Left renal cortex interstitium (tissue), 4 donors: Measurements from ENCODE around the gene GALNT17. TPM values are rescaled to one million over a fixed set of nuclear protein-coding genes. Genes with fewer than 3 reads are reported as not detected.
"Not testable (repeated sequence)": the region's sequence is repeated elsewhere in the genome, so short reads cannot be mapped to it uniquely, and the experiment has no call there.

ENCODE experiments used
- DNase-seq, 4 donors: peaks; one replicate each; pipeline ENCODE4 v3.0.0-alpha.2; 2013; ENCODE audit warnings: low read depth in 4 of 4, low spot score in 2 of 4, missing footprints in 1 of 4
- polyA plus RNA-seq, 4 donors: library from polyadenylated mRNA; unstranded; fragments of 120-200 nt; gene quantifications; one replicate each; pipeline ENCODE4 v1.2.1, GENCODE V29; 2013; ENCODE audit not compliant: insufficient read length in 4 of 4

The GALNT17 gene
- polyA plus RNA-seq, 4 donors = 3.1 to 4.8 (median 4.2) TPM

GRCh38 chr7:71229699-71230098, 97.8 kb downstream of the GALNT17 start:
- no peak for DNase-seq

GRCh38 chr7:71235253-71235652, 103.3 kb downstream of the GALNT17 start:
- DNase-seq = no peak

- DNase-seq = no peak
Measured at GRCh38 chr7:71236230-71237105, 104.5 kb downstream of the GALNT17 start.

DNA sequence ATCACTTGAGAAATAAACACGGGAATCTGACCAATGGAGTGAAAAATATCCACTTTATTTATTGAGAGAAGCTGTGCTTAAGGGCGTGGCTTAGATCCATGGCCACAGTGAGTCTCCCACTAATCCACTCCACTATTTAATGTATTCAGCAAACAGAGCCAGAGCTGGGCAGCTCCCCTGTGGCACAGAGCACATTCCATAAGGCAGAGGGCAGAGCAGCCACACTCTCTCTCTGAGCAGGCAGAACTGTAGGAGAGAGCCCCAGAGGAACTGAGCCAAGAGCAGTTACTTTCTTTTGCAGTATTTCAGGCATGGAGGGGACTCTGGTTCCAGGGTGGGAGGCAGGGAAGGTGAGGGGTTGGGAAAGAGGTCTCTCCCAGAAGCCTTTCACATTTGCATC, 106.0 kb downstream of the GALNT17 start:
- no peak for DNase-seq

- DNase-seq = no peak
Measured at GRCh38 chr7:71238581-71239295, 106.8 kb downstream of the GALNT17 start.

DNA sequence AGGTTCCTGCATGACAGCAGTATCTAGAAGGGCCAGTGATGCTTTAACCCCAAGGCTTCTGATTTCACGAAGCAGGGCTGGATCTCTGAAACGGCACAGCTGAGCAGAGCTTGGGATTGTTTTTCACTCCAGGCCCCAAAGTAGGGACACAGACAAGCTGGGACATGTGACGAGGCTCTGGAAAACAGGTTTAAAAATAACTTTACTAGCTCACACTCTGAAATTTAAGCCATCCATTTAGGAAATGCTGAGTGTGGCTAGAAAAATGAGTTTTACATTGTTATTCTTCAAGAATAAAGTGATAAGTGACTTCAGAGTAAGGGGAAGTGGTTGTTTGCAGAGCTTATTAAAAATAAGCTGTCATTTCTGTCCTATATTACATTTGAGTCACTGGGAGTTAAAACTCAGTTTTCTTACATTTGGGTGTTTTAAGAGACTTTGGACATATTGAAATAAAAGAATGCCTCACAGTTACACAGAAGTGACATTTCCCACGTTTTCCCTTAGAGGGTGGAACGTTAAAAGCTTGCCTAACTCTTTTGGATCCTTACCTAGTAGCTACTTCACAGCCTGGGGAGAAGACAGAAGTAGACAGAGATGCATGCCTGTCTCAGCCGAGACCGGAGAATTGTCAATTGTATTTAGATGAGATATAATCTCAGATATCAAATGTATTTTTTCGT, 107.8 kb downstream of the GALNT17 start:
- peak in 1 of 4 donors; percentile 23 for DNase-seq

DNA sequence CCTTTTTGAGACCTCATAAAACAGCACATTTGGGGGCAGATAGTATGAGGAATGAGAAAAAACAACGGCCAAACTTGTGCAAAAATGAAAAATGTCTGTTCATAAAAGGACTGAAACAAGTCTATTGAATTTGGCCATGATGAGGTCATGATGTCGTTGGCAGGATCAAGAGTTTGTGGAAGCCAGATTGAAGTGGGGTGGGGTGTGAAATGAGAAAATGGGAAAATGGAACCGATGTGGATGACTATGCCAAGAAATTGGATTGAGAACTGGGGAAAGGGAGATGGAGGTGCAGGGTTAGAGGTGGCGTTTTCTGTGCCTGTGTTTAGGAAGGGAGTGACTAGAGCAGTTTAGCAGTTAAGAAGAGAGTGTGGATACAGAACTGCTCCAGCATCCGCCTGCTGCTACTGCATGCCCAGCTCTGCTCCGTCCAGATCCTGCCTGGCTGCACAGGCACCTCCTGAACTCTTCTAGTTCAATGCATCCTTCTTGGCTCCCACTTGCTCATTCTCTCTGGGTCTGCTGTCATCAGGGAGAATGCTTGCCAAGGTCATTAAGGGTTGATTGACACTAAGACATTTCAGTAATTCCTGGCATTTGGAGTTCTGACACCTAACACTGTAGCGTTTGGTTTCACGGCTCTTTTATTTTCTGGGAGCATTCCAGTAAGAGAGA, 111.9 kb downstream of the GALNT17 start:
- DNase-seq = peak in 1 of 4 donors; percentile 27

DNA sequence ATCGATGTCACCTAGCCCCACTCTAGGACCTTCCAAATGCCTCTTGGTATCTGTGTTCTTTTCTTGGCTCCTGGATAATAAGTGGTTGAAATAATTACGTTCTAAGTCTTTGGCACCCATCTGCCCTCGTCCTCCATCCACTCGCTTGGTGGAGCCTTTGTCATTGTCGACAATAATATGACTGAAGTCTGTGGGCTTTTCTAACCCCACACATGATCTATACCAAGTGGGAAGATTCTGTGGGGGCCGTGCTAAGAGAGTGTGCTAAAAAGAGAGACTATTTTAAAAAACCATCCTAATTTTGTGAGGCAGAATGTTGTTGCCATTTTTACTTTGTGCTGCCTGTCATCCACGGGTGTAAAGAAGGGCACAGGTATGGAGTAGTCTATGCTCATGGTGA, 113.1 kb downstream of the GALNT17 start:
- DNase-seq = no peak

GRCh38 chr7:71251706-71252105, 119.8 kb downstream of the GALNT17 start:
- DNase-seq = no peak

DNA sequence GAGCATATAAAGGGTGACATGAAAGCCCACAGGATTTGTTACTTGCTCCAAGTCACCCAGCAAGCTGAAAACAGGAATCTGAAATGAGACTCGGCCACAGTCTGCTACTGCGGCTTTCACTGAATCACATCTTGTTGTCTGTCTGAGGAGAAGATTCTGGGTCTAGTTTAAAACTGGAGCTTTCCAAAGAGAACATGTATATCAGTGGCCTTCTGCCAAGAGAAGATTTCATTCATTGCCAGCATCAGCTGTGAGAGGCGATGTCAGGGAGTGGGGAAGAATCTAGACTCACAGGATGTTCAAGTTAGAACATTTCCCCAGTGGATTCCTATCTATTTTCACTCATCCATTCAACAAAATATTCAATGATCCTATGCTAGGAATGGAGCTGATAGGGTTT, 122.8 kb downstream of the GALNT17 start:
- no peak for DNase-seq

- no peak for DNase-seq
Measured at GRCh38 chr7:71255537-71256178, 123.7 kb downstream of the GALNT17 start.

DNA sequence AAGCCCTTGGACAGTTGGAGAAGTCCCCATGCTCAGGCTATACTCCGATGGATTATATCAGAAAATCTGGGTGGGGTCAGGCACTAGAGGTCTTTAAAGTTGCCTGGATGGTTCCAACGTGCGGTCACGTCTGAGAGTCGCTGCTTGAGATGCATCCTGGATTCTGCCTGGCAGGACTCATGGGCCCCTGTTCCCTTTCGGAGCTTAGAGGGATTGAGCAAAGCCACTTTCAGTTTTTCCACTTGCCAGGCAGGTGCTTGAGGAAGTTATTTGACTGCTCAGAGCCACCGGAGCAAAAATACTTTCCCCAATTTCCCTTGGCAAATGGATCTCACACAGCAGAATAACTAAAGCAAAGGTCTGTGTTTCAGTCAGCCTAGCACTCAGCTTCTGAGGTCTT, 129.1 kb downstream of the GALNT17 start:
- no peak for DNase-seq

GRCh38 chr7:71262834-71263233, 130.9 kb downstream of the GALNT17 start:
- DNase-seq = not testable (repeated sequence)

DNA sequence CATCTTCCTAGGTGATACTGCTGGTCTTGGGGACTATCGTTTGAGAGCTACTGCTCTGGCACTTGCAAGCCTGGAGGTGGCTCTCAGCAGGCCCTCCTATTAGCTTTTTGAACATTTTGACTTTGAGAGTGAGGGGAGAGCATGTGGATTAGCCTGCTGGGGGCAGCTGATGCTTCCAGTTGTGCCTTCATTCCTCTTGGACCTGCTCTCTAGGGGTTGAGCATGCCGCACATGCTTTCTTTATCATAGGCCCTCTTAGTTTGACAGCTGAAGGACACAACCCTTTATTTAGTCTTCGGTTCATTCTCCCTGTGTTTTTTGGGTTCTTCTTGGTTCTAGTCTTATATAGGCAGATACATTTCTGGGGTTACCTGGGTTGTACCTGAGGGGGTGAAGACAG, 132.1 kb downstream of the GALNT17 start:
- no peak for DNase-seq

- no peak for DNase-seq
Measured at GRCh38 chr7:71266912-71267311, 135.0 kb downstream of the GALNT17 start.

- no peak for DNase-seq
Measured at GRCh38 chr7:71267734-71268469, 136.0 kb downstream of the GALNT17 start.

GRCh38 chr7:71270558-71270957, 138.6 kb downstream of the GALNT17 start:
- DNase-seq = no peak

DNA sequence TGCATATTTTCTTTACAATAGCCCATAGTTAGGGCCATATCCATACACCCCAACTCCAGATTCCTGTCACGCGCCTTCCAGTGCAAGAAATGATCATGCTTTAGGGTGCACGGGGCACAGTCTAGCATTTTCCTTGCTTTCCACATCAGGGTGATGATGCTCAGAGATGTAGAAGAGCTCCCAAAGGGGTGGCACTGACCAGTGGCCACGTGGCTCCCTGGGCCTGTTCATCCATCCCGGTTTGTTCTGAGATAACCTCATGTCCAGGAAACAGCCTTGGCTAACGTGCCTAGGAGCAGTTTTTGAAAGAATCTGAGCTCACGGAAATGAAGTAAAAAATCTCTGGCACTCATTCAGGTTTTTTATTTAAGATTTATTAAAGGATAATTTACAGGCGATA, 139.3 kb downstream of the GALNT17 start:
- DNase-seq = no peak
